OCI-LY1 (cell line): ENCODE results near the gene PVALEF.

Source experiments
- H2AFZ ChIP-seq: fragments of 200-600 bp; sonication (generic), shearing (Covaris generic); 2 replicates; pipeline ENCODE4 v1.6.0; 2014; ENCODE audit warnings: antibody characterized with exemption, mild to moderate bottlenecking, low read length
- H3F3A ChIP-seq: fragments of 200-600 bp; sonication (generic), shearing (Covaris generic); 2 replicates; pipeline ENCODE4 v1.6.0; 2014; ENCODE audit warnings: mild to moderate bottlenecking, antibody characterized with exemption, low read length, moderate library complexity; ENCODE audit not compliant: insufficient read depth
- H3K27ac ChIP-seq: fragments of 200-600 bp; sonication (generic); 2 replicates; pipeline ENCODE4 v1.5.1; 2014; ENCODE audit warnings: low read length, mixed run types, mild to moderate bottlenecking, low read depth; ENCODE audit not compliant: poor library complexity, severe bottlenecking
- H3K27me3 ChIP-seq: fragments of 200-600 bp; sonication (generic); 2 replicates; pipeline ENCODE4 v1.6.0; 2014; ENCODE audit warnings: antibody characterized with exemption, mild to moderate bottlenecking, low read length, moderate library complexity; ENCODE audit not compliant: insufficient read depth
- H3K36me3 ChIP-seq: fragments of 200-600 bp; sonication (generic); 2 replicates; pipeline ENCODE4 v1.6.1; 2014; ENCODE audit warnings: mild to moderate bottlenecking, antibody characterized with exemption, low read length, moderate library complexity, mixed read lengths; ENCODE audit not compliant: insufficient read depth
- H3K4me1 ChIP-seq: fragments of 200-600 bp; sonication (generic); 2 replicates; pipeline ENCODE4 v1.5.1; 2014; ENCODE audit warnings: mild to moderate bottlenecking, low read length, moderate library complexity; ENCODE audit not compliant: insufficient read depth, severe bottlenecking
- H3K4me2 ChIP-seq: fragments of 200-600 bp; sonication (generic), shearing (Covaris generic); 2 replicates; pipeline ENCODE4 v1.6.1; 2014; ENCODE audit warnings: low read length
- H3K4me3 ChIP-seq: fragments of 200-600 bp; sonication (generic); 2 replicates; pipeline ENCODE4 v1.5.1; 2014; ENCODE audit warnings: low read length, low read depth, mild to moderate bottlenecking, mixed read lengths; ENCODE audit not compliant: poor library complexity, severe bottlenecking
- H3K79me2 ChIP-seq: fragments of 200-600 bp; shearing (Covaris generic); 2 replicates; pipeline ENCODE4 v1.6.1; 2016; ENCODE audit warnings: mixed run types, low read length, mixed read lengths; ENCODE audit not compliant: insufficient read depth
- H3K9ac ChIP-seq: fragments of 200-600 bp; sonication (generic), shearing (Covaris generic); 2 replicates; pipeline ENCODE4 v1.6.1; 2014; ENCODE audit warnings: mild to moderate bottlenecking, low read length, mixed read lengths
- H3K9me2 ChIP-seq: fragments of 200-600 bp; sonication (generic), shearing (Covaris generic); 2 replicates; pipeline ENCODE4 v1.6.1; 2014; ENCODE audit warnings: low read depth, mild to moderate bottlenecking, low read length, mixed read lengths
- H3K9me3 ChIP-seq: fragments of 200-600 bp; shearing (Covaris generic); 2 replicates; pipeline ENCODE4 v1.6.1; 2014; ENCODE audit warnings: low read length, mixed read lengths
- H4K20me1 ChIP-seq: fragments of 200-600 bp; sonication (generic), shearing (Covaris generic); 2 replicates; pipeline ENCODE4 v1.6.0; 2016; ENCODE audit warnings: mild to moderate bottlenecking, low read length; ENCODE audit not compliant: insufficient read depth
- CTCF ChIP-seq: fragments of 200-600 bp; sonication (generic), shearing (Covaris generic); IDR thresholded peaks from 2 replicates; pipeline ENCODE4 v1.5.1; 2017; ENCODE audit warnings: mild to moderate bottlenecking, antibody characterized with exemption, low read length, moderate library complexity, mixed read lengths
- EZH2 ChIP-seq: fragments of 200-600 bp; sonication (generic), shearing (Covaris generic); IDR thresholded peaks from 2 replicates; pipeline ENCODE4 v1.8.0; 2017; ENCODE audit warnings: borderline replicate concordance, mixed run types, mild to moderate bottlenecking, antibody characterized with exemption, low read length, moderate library complexity, mixed read lengths

PVALEF gene

GRCh38 chr17:81169870-81170309 is 4.6 kb downstream of the PVALEF start:
- H3K9ac ChIP-seq: no peak overlapping the region
- no peak overlapping the region for H3K4me3 ChIP-seq
- no peaks in the 10 kb centered on the region for H4K20me1 ChIP-seq
- no peak overlapping the region for H3K27ac ChIP-seq
- H3K27me3 ChIP-seq: peaks cover 1% of the 10 kb centered on the region; the same call in 1 of the 2 replicates
- peaks cover 1% of the 10 kb centered on the region for H3K9me3 ChIP-seq
- H3K4me2 ChIP-seq: no peak overlapping the region
- H2AFZ ChIP-seq: no peak overlapping the region
- TF ChIP-seq EZH2: no peak
- no peak for TF ChIP-seq CTCF
- H3K9me2 ChIP-seq: no peaks in the 10 kb centered on the region
- no peaks in the 10 kb centered on the region for H3K79me2 ChIP-seq
- H3K4me1 ChIP-seq: no peaks in the 10 kb centered on the region
- no peaks in the 10 kb centered on the region for H3K36me3 ChIP-seq
- H3F3A ChIP-seq: no peaks in the 10 kb centered on the region

DNA sequence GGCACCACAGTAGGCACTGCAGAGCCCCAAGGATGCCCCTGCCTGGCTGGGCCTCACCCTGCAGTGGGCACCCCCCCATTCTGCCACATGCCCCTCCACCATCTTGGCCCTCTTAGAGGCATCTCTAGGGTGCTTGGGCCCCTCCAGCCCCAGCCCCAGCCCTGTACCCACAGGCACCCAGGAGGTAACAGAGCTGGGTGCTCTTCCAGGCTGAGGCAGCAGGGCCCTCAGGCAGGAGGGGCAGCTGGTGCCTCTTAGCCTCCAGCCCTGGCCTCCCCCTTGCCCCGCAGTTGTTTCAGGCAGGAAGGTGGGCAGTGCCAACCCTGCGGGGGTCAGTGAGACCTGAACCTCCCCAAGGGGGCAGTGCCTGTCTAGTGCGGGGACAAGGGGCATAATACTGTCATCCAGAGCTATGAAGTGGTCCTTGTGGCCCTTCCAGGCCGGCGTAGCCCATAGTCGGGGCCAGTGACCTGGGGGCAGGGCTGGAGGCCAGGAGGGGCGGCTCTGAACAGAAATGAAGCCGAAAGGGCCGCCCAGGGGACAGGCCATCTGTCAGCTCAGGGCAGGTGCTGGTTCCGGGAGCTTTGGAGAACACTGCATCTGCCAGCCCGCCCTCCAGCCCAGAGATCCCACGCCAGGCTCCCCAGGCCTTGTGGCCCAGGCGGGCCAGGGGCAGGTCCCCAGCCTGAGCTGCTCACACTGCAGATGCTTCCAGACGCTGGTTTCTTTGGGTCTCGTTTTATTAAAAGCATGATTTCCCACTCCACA is 5.6 kb downstream of the PVALEF start:
- no peak overlapping the region for H3K27ac ChIP-seq
- no peaks in the 10 kb centered on the region for H3K9me2 ChIP-seq
- no peaks in the 10 kb centered on the region for H3K79me2 ChIP-seq
- H3K4me1 ChIP-seq: no peaks in the 10 kb centered on the region
- no peaks in the 10 kb centered on the region for H3F3A ChIP-seq
- no peak for TF ChIP-seq CTCF
- no peak for TF ChIP-seq EZH2
- no peak overlapping the region for H3K4me2 ChIP-seq
- peaks cover 9% of the 10 kb centered on the region; the same call in 1 of the 2 replicates for H3K27me3 ChIP-seq
- H3K4me3 ChIP-seq: no peak overlapping the region
- H2AFZ ChIP-seq: no peak overlapping the region
- no peaks in the 10 kb centered on the region; the same call in 1 of the 2 replicates for H3K36me3 ChIP-seq
- peaks cover 10% of the 10 kb centered on the region for H3K9me3 ChIP-seq
- H3K9ac ChIP-seq: no peak overlapping the region
- no peaks in the 10 kb centered on the region for H4K20me1 ChIP-seq

DNA sequence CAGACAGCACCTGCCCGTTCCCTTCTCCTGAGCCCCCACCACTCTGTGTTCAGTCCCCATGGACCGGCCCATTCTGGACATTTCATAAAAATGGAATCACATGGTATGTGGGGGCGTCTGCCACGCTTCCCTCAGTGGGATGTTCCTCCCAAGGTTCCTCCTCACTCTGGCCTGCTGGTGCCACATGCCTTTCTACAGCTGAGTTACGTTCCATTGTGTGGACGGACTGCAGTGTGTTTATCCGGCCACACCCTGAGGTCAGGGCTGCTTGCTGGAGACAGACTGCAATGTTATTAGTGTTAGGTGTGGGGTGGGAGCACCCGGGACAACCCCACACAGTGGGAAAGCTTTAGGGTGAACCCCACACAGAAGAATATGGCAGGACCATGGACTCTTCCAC is 6.6 kb downstream of the PVALEF start:
- Histone ChIP-seq H3K36me3 (no peaks in the 10 kb centered on the region; the same call in 1 of the 2 replicates), H3K27me3 (peaks cover 9% of the 10 kb centered on the region; the same call in 1 of the 2 replicates), H3K4me1 (no peaks in the 10 kb centered on the region), H2AFZ (no peak overlapping the region), H3F3A (no peaks in the 10 kb centered on the region), H3K27ac (no peak overlapping the region), H3K79me2 (no peaks in the 10 kb centered on the region), H4K20me1 (no peaks in the 10 kb centered on the region), H3K9me3 (peaks cover 10% of the 10 kb centered on the region), H3K9me2 (no peaks in the 10 kb centered on the region), H3K9ac (no peak overlapping the region), H3K4me3 (no peak overlapping the region), H3K4me2 (no peak overlapping the region)
- TF ChIP-seq EZH2: no peak
- no peak for TF ChIP-seq CTCF
